Measurements from ENCODE around the gene FAM53B. TPM values are rescaled to one million over a fixed set of nuclear protein-coding genes. Genes with fewer than 3 reads are reported as not detected.

FAM53B gene
- total RNA-seq, 1 donor from 2014 or later = 41.3 TPM

DNA sequence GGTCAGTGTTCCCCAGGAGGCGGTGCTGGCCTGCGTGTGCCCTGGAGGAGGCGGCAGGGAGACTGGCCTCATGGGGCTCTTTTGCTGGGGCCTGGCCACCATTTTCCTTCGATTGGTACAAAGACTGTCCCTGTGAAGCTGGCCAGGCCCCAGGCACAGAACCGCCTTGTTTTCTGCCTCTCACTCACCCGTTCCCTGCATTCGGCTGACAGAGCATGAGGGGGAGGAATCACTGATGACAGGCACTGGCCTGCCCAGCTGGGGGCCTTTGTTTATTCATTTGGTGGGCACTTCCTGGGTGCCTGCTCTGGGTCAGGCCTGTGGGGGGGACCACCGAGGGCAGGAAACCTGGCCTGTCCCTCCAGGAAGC lies 139.2 kb downstream of the FAM53B start:
- Mint-ChIP-seq H3K27ac (ENCODE audit: unreplicated experiment) (peak overlapping the region; percentile 91), H3K27me3 (ENCODE audit: low read depth) (no peaks in the 10 kb centered on the region), H3K9me3 (no peaks in the 10 kb centered on the region), H3K4me3 (no peak overlapping the region), H3K36me3 (ENCODE audit: low read depth) (no peaks in the 10 kb centered on the region), H3K4me1 (peaks cover 18% of the 10 kb centered on the region)
- no peak for TF ChIP-seq CTCF (conservative IDR thresholded peaks at IDR 0.05)
- no peak for DNase-seq (ENCODE audit: low read depth, low spot score)

DNA sequence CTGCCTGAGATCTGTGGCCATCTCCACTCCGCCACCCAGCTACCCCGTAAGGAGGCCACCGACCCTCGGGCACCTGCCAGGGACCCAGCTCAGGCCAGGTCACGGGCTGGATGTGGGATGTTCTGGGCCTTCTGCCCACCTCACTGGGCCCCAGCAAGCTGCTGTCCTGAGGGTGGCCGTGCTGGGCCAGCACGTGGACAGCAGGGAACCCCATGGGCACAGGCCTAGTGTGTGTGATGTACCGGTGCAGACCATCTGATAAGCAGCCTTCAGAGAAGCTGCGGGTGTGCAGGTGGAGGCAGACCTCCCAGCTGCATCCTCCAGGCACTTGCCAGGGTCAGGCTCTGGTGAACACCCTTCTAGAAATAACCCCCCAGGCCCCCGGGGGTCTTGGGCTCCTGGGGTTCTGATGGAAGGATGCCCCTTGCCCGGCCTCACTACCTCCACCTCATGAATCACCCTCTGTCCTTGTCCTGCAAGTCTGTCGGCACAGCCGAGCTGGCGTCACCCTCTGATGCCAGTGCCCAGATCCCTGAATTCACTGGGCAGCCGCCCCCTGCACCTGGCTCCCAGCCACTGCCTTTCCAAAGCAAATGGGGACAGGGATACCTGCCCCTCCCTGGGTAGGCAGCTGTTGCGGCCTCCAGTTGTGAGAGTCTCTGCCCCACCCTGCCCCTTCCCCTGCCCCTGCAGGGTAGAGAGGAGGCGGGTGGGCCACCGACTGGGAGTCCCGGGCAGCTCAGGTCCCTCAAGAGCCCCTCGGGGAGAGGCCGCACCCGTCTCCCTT lies 139.8 kb downstream of the FAM53B start:
- no peak for DNase-seq (ENCODE audit: low read depth, low spot score)
- H3K27me3 Mint-ChIP-seq (ENCODE audit: low read depth) = no peaks in the 10 kb centered on the region
- no peaks in the 10 kb centered on the region for H3K36me3 Mint-ChIP-seq (ENCODE audit: low read depth)
- peaks cover 15% of the 10 kb centered on the region for H3K4me1 Mint-ChIP-seq
- no peak overlapping the region for H3K4me3 Mint-ChIP-seq
- H3K9me3 Mint-ChIP-seq = no peaks in the 10 kb centered on the region
- no peak overlapping the region for H3K27ac Mint-ChIP-seq (ENCODE audit: unreplicated experiment)
- no peak for TF ChIP-seq CTCF (conservative IDR thresholded peaks at IDR 0.05)

- H3K36me3 Mint-ChIP-seq (ENCODE audit: low read depth) = no peaks in the 10 kb centered on the region
- no peak overlapping the region for H3K4me3 Mint-ChIP-seq
- no peak for TF ChIP-seq CTCF (conservative IDR thresholded peaks at IDR 0.05)
- peaks cover 15% of the 10 kb centered on the region for H3K4me1 Mint-ChIP-seq
- H3K27me3 Mint-ChIP-seq (ENCODE audit: low read depth) = no peaks in the 10 kb centered on the region
- no peaks in the 10 kb centered on the region for H3K9me3 Mint-ChIP-seq
- H3K27ac Mint-ChIP-seq (ENCODE audit: unreplicated experiment) = no peak overlapping the region
- no peak for DNase-seq (ENCODE audit: low read depth, low spot score)
Observed at GRCh38 chr10:124603376-124604213, 140.6 kb downstream of the FAM53B start.

DNA sequence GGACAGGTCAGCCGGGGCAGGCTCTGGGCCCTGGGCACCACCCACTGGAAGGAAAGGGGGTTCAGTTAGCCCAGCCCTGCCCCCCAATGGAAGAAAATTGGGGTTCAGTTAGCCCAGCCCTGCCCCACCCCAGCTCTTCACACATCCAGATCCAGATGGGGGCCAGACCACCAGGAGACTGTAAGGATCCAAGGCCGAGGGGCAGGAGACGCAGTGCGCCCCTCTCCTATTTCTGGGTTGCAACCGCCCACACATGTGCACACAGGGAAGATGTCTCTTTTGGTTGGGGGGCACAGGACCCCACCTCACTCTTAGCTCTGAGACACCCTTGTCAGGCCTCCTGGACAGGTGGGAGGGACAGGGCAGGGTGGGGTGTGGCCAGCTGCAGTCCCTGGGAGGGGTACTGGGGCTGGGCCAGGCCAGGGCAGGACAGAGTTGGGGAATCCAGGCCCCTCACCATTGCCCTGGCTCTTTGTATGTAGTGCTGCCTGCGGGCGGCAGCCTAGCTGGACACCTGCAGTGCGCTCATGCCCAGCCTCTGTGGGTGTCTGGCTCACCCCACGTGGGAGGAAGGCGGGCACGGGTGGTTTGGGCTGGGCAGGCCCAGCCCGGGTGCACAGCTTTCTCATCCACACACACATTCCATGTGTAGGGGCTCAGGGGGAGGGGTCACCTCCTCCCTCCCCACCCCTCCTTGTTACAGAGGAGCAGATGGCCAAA lies 141.4 kb downstream of the FAM53B start:
- DNase-seq (ENCODE audit: low read depth, low spot score) = no peak
- Mint-ChIP-seq H3K36me3 (ENCODE audit: low read depth) (no peaks in the 10 kb centered on the region), H3K27me3 (ENCODE audit: low read depth) (no peaks in the 10 kb centered on the region), H3K4me1 (peaks cover 15% of the 10 kb centered on the region), H3K27ac (ENCODE audit: unreplicated experiment) (no peak overlapping the region), H3K4me3 (no peak overlapping the region), H3K9me3 (no peaks in the 10 kb centered on the region)
- TF ChIP-seq CTCF (conservative IDR thresholded peaks at IDR 0.05) = no peak

DNA sequence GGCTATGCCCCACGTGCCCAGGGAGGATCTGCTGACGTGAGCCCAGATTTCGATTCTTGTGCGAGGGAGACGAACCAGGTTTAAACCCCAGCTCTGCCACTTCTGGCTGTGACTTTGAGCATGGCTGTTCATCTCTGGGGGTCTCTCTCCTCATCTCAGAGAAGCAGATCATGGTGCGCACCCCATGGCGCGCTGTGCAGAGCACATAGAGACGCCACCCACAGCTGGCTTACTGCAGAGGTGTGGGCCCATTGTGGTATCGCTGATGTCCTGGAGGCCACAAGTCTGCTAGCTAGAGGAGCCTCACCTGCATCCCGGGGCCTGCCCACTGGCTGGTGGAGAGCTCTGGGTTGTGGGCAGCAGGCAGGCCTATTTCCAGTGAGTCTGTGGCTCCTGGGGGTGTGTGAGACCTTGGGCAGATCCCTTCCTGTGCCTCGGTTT lies 142.0 kb downstream of the FAM53B start:
- DNase-seq (ENCODE audit: low read depth, low spot score) = no peak
- Mint-ChIP-seq H3K36me3 (ENCODE audit: low read depth) (no peaks in the 10 kb centered on the region), H3K4me3 (no peak overlapping the region), H3K4me1 (peaks cover 11% of the 10 kb centered on the region), H3K9me3 (no peaks in the 10 kb centered on the region), H3K27ac (ENCODE audit: unreplicated experiment) (no peak overlapping the region), H3K27me3 (ENCODE audit: low read depth) (no peaks in the 10 kb centered on the region)
- no peak for TF ChIP-seq CTCF (conservative IDR thresholded peaks at IDR 0.05)
